GM20000 (cell line): ENCODE data around the gene PSMB1.

Source experiments
- DNase-seq: peaks from one replicate; pipeline ENCODE4 v3.0.0; 2012; ENCODE audit warnings: low spot score
- CTCF ChIP-seq: IDR thresholded peaks from 2 replicates; pipeline ENCODE4 v1.5.1; 2012; ENCODE audit warnings: mild to moderate bottlenecking, control low read depth; ENCODE audit errors: extremely low read depth, missing control alignments

PSMB1 gene

GRCh38 chr6:170493354-170493753, 59.8 kb downstream of the PSMB1 start:
- no peak for DNase-seq
- no peak for TF ChIP-seq CTCF

- no peak for DNase-seq
- TF ChIP-seq CTCF: no peak
Measured at GRCh38 chr6:170490259-170490658, 62.8 kb downstream of the PSMB1 start.

GRCh38 chr6:170489836-170490235, 63.3 kb downstream of the PSMB1 start:
- no peak for DNase-seq
- TF ChIP-seq CTCF: no peak

GRCh38 chr6:170487707-170488329, 65.3 kb downstream of the PSMB1 start:
- DNase-seq: no peak
- no peak for TF ChIP-seq CTCF

- no peak for TF ChIP-seq CTCF
- DNase-seq: no peak
Measured at GRCh38 chr6:170485159-170485558, 67.9 kb downstream of the PSMB1 start.
